HCT116 (cell line): ENCODE results near the gene MECP2. TPM values are rescaled to one million over a fixed set of nuclear protein-coding genes. Genes with fewer than 3 reads are reported as not detected.

Experiments used
- ATAC-seq: fragments of 200-7000 bp; cut with Tn5 transposase; 2 replicates; pipeline ENCODE4 v1.9.1; 2020; ENCODE audit warnings: mild to moderate bottlenecking, moderate library complexity
- BruUV-seq: library from RNA; stranded (reverse); fragments of 400-500 nt; replicated peaks from 2 replicates; lab custom pipeline; 2021; lab: Mats Ljungman, UMichigan
- CTCF ChIA-PET: fragments of 300-600 bp; sonication (Branson Sonifier 250); formaldehyde crosslinking; loops from one replicate; lab custom pipeline; 2021; ENCODE audit warnings: antibody characterized with exemption; lab: Charles Lee
- POLR2A ChIA-PET: fragments of 300-600, 350-600 bp; sonication (Branson Sonifier 250); formaldehyde crosslinking; loops from one replicate; lab custom pipeline; 2021; ENCODE audit warnings: antibody characterized with exemption; lab: Charles Lee
- RAD21 ChIA-PET, 2 experiments: fragments of 300-600 bp; sonication (Branson Sonifier 250); formaldehyde crosslinking; loops; one replicate each; lab custom pipeline; 2023; ENCODE audit warnings: low total read pairs in 2 of 2; ENCODE audit not compliant: uncharacterized antibody in 2 of 2, unreplicated experiment in 2 of 2, low non-redundant PET in 1 of 2; lab: Charles Lee
- DNase-seq: peaks from one replicate; pipeline ENCODE4 v3.0.0-alpha.2; 2010; ENCODE audit warnings: low read depth, low spot score
- H2AFZ ChIP-seq: fragments of 200-600 bp; shearing (Covaris generic), sonication (generic); 2 replicates; pipeline ENCODE4 v1.6.1; 2017; ENCODE audit warnings: low read depth, mixed run types, mixed read lengths, antibody characterized with exemption, low read length; ENCODE audit not compliant: poor library complexity, severe bottlenecking
- H3K27ac ChIP-seq: 2 replicates; pipeline ENCODE4 v1.5.1; 2012; ENCODE audit warnings: low read depth, low read length
- H3K27me3 ChIP-seq: fragments of 200-600 bp; sonication (generic); 2 replicates; pipeline ENCODE4 v1.6.1; 2016; ENCODE audit warnings: mixed run types, low read length, mixed read lengths; ENCODE audit not compliant: insufficient read depth
- H3K36me3 ChIP-seq, 2 experiments: fragments of 200-500 bp in 1 of 2; fragments of 200-600 bp in 1 of 2; sonication (Bioruptor generic) in 1 of 2; sonication (generic) in 1 of 2; 2 replicates each; pipeline versions ENCODE4 v1.5.1 to v1.6.1; 2014 to 2016; ENCODE audit warnings: low read length in 2 of 2, inconsistent platforms in 1 of 2, mixed read lengths in 1 of 2, mixed run types in 1 of 2; ENCODE audit not compliant: insufficient read depth in 2 of 2, control insufficient read depth in 1 of 2
- H3K4me1 ChIP-seq, 2 experiments: fragments of 200-600 bp in 1 of 2; sonication (generic) in 1 of 2; 2 replicates each; pipeline versions ENCODE4 v1.5.1 to v1.6.1; 2012 to 2017; ENCODE audit warnings: low read length in 2 of 2, inconsistent platforms in 1 of 2, mild to moderate bottlenecking in 1 of 2, mixed read lengths in 1 of 2, mixed run types in 1 of 2, moderate library complexity in 1 of 2; ENCODE audit not compliant: insufficient read depth in 2 of 2, control insufficient read depth in 1 of 2
- H3K4me2 ChIP-seq: fragments of 200-600 bp; sonication (generic); 2 replicates; pipeline ENCODE4 v1.6.1; 2017; ENCODE audit warnings: mixed run types, low read length, mixed read lengths
- H3K4me3 ChIP-seq, 2 experiments: fragments of 200-600 bp in 1 of 2; sonication (generic) in 1 of 2; replicated peaks in 1 of 2; 2 replicates each; pipeline ENCODE4 v1.5.1; 2011 to 2016; ENCODE audit warnings: low read length in 2 of 2, control low read depth in 1 of 2, low read depth in 1 of 2, mild to moderate bottlenecking in 1 of 2, mixed read lengths in 1 of 2, mixed run types in 1 of 2
- H3K79me2 ChIP-seq: fragments of 200-600 bp; sonication (generic); 2 replicates; pipeline ENCODE4 v1.6.1; 2017; ENCODE audit warnings: mild to moderate bottlenecking, mixed run types, low read length, moderate library complexity, mixed read lengths; ENCODE audit not compliant: insufficient read depth
- H3K9ac ChIP-seq: fragments of 200-600 bp; sonication (generic); 2 replicates; pipeline ENCODE4 v1.6.1; 2016; ENCODE audit warnings: low read length, mixed read lengths
- H3K9me2 ChIP-seq: fragments of 200-600 bp; sonication (generic), shearing (Covaris generic); 2 replicates; pipeline ENCODE4 v1.6.1; 2017; ENCODE audit warnings: mixed run types, mild to moderate bottlenecking, moderate library complexity; ENCODE audit not compliant: insufficient read depth
- H3K9me3 ChIP-seq, 2 experiments: fragments of 200-500 bp in 1 of 2; fragments of 200-600 bp in 1 of 2; sonication (Bioruptor generic) in 1 of 2; sonication (generic) in 1 of 2; 2 replicates each; pipeline ENCODE4 v1.6.1; 2014 to 2017; ENCODE audit warnings: low read length in 2 of 2, mixed read lengths in 2 of 2, inconsistent platforms in 1 of 2, low read depth in 1 of 2, mild to moderate bottlenecking in 1 of 2, mixed run types in 1 of 2, moderate library complexity in 1 of 2; ENCODE audit not compliant: control insufficient read depth in 1 of 2, insufficient read depth in 1 of 2
- H4K20me1 ChIP-seq: fragments of 200-600 bp; sonication (generic), shearing (Covaris generic); 2 replicates; pipeline ENCODE4 v1.6.1; 2017; ENCODE audit warnings: mixed run types, mild to moderate bottlenecking, moderate library complexity; ENCODE audit not compliant: insufficient read depth
- CEBPB ChIP-seq: IDR thresholded peaks from 2 replicates; pipeline ENCODE4 v1.6.1; 2012; ENCODE audit warnings: low read depth
- EGR1 ChIP-seq: IDR thresholded peaks from 2 replicates; pipeline ENCODE4 v1.6.1; 2012; ENCODE audit warnings: low read depth
- ELF1 ChIP-seq: IDR thresholded peaks from 2 replicates; pipeline ENCODE4 v1.6.1; 2012; ENCODE audit warnings: low read depth, borderline replicate concordance
- EZH2phosphoT487 ChIP-seq: fragments of 200-600 bp; IDR thresholded peaks from 2 replicates; pipeline ENCODE4 v1.6.1; 2018; ENCODE audit warnings: antibody characterized with exemption, borderline replicate concordance
- FOSL1 ChIP-seq: IDR thresholded peaks from 2 replicates; pipeline ENCODE4 v1.6.1; 2012; ENCODE audit warnings: low read depth
- JUND ChIP-seq: IDR thresholded peaks from 2 replicates; pipeline ENCODE4 v1.6.1; 2012
- POLR2A ChIP-seq: IDR thresholded peaks from 2 replicates; pipeline ENCODE4 v1.7.0; 2011; ENCODE audit warnings: borderline replicate concordance; ENCODE audit not compliant: insufficient read depth, insufficient read length; ENCODE audit errors: extremely low read depth
- RAD21 ChIP-seq: IDR thresholded peaks from 2 replicates; pipeline ENCODE4 v1.6.1; 2012; ENCODE audit warnings: low read depth, mild to moderate bottlenecking
- REST ChIP-seq: IDR thresholded peaks from 2 replicates; pipeline ENCODE4 v1.6.1; 2012; ENCODE audit warnings: low read depth
- SIN3A ChIP-seq: IDR thresholded peaks from 2 replicates; pipeline ENCODE4 v1.6.1; 2012; ENCODE audit warnings: low read depth
- SP1 ChIP-seq: IDR thresholded peaks from 2 replicates; pipeline ENCODE4 v1.6.1; 2012; ENCODE audit warnings: low read depth
- SRF ChIP-seq: IDR thresholded peaks from 2 replicates; pipeline ENCODE4 v1.6.1; 2012; ENCODE audit warnings: low read depth
- TCF7L2 ChIP-seq: IDR thresholded peaks from 2 replicates; pipeline ENCODE4 v1.7.0; 2011; ENCODE audit warnings: borderline replicate concordance, inconsistent platforms; ENCODE audit not compliant: insufficient read depth, insufficient read length; ENCODE audit errors: extremely low read depth
- YY1 ChIP-seq: IDR thresholded peaks from 2 replicates; pipeline ENCODE4 v1.6.1; 2011; ENCODE audit warnings: low read length, low read depth, moderate library complexity, mild to moderate bottlenecking; ENCODE audit not compliant: insufficient replicate concordance; ENCODE audit errors: extremely low read depth
- ZFX ChIP-seq: fragments of 450-650 bp; IDR thresholded peaks from 2 replicates; pipeline ENCODE4 v1.6.1; 2017
- ZNF274 ChIP-seq: fragments of 200-500 bp; sonication (Bioruptor generic); IDR thresholded peaks from 2 replicates; pipeline ENCODE4 v1.6.1; 2014; ENCODE audit warnings: mild to moderate bottlenecking, low read depth, low read length, inconsistent platforms
- intact Hi-C: fragments of 100-400 bp; cut with micrococcal nuclease; formaldehyde crosslinking; loops from 2 replicates; pipeline ENCODE4 v1.10.0; 2022
- total RNA-seq: library from RNA; stranded (reverse); gene quantifications from one replicate; pipeline ENCODE4 v1.2.1, GENCODE V29; 2021; ENCODE audit not compliant: unreplicated experiment
- TF ChIP-seq, protein P1 (sequence below): IDR thresholded peaks from 2 replicates; pipeline ENCODE4 v1.6.1; 2011; ENCODE audit warnings: mild to moderate bottlenecking, low read length, moderate library complexity; ENCODE audit not compliant: insufficient replicate concordance; ENCODE audit errors: extremely low read depth
- TF ChIP-seq, protein P2 (sequence below): IDR thresholded peaks from 2 replicates; pipeline ENCODE4 v1.6.1; 2012
- TF ChIP-seq, protein P3 (sequence below), 3 experiments: fragments of 200-600 bp in 1 of 3; sonication (generic) in 1 of 3; IDR thresholded peaks in 2 of 3; conservative IDR thresholded peaks in 1 of 3; 2 replicates each; pipeline ENCODE4 v1.5.1; 2012 to 2017; ENCODE audit warnings: low read depth in 2 of 3, low read length in 2 of 3, antibody characterized with exemption in 1 of 3, borderline replicate concordance in 1 of 3, control low read depth in 1 of 3, mild to moderate bottlenecking in 1 of 3, mixed read lengths in 1 of 3, mixed run types in 1 of 3, moderate library complexity in 1 of 3; ENCODE audit not compliant: insufficient read depth in 1 of 3

Gene MECP2
- total RNA-seq, 1 experiment from 2014 or later: 32.4 TPM

DNA sequence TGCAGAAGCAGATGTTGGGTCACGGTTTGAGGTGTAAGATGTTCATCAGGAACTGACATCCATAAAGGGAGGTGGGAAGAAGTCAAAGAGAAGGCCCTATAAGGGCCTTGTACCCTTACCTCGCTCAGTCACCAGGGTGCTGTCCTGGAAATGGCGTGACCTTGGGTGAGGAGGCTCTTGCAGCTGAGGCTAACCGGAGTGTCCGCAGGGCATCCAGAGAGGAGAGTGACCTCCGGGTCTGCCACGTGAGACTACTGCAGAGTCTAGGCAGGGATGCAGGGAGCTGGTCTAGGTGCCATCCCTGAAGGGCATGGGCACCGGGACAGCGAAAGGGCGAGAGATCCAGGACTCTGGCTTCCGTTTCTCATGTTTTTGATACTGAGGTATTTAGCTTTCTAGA lies 49.1 kb downstream of the MECP2 start (continued):
- no peak for TF ChIP-seq TCF7L2
- no peak for TF ChIP-seq POLR2A
- TF ChIP-seq ZNF274: no peak
- no peak for TF ChIP-seq ELF1

DNA sequence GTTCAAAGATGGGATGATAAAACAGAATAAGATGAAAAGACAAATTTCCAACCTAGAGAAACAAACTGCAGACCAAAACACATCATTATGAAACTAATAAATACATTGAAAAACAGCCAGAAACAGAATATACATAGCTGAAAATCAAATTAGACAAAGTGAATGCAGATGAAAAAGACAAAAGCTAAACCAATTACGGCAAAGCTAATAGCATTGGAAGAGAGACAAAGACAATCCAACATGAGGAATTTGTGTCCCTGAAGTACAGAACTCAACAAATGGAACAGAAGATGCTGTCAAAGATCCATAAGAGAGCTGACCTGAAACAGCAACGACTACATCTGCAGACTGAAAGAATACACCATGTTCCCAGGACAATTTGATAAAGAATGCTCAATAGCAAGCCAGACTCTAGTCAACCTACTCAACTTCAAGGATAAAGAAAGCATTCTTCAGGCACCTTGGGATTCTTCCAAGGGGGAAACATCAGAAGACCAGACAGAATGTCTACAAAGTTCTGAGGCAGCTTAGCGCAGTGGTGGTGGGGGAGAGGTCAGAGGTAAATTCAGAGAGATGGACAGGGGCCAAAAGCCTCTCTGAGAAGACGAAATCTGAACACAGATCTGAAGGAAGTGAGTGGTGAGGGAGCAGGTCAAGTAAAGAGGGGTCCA lies 50.4 kb downstream of the MECP2 start:
- Histone ChIP-seq H3K4me2 (no peak overlapping the region), H3K27ac (no peak overlapping the region), H3K9me3 (no peaks in the 10 kb centered on the region), H3K36me3 (no peaks in the 10 kb centered on the region), H3K4me3 (no peak overlapping the region), H2AFZ (no peak overlapping the region), H3K9ac (no peak overlapping the region), H3K4me1 (no peaks in the 10 kb centered on the region), H3K79me2 (peaks cover 36% of the 10 kb centered on the region), H4K20me1 (0 out of 2 replicates have a peak, but pooled peaks cover 4% of the 10 kb centered on the region), H3K27me3 (no peaks in the 10 kb centered on the region), H3K9me2 (no peaks in the 10 kb centered on the region)
- CTCF ChIA-PET: no interaction called here
- no peak for DNase-seq
- intact Hi-C loops: no loop called here
- RAD21 ChIA-PET: no interaction called here
- ATAC-seq: no peak
- no TSS peak for BruUV-seq
- POLR2A ChIA-PET: no interaction called here
- TF ChIP-seq EZH2phosphoT487: no peak
- no peak for TF ChIP-seq FOSL1
- no peak for TF ChIP-seq YY1
- TF ChIP-seq EGR1: no peak
- TF ChIP-seq RAD21: no peak
- TF ChIP-seq SIN3A: no peak
- TF ChIP-seq SP1: no peak
- TF ChIP-seq REST: no peak
- no peak for TF ChIP-seq POLR2A
- no peak for TF ChIP-seq SRF
- TF ChIP-seq, protein P1, sequence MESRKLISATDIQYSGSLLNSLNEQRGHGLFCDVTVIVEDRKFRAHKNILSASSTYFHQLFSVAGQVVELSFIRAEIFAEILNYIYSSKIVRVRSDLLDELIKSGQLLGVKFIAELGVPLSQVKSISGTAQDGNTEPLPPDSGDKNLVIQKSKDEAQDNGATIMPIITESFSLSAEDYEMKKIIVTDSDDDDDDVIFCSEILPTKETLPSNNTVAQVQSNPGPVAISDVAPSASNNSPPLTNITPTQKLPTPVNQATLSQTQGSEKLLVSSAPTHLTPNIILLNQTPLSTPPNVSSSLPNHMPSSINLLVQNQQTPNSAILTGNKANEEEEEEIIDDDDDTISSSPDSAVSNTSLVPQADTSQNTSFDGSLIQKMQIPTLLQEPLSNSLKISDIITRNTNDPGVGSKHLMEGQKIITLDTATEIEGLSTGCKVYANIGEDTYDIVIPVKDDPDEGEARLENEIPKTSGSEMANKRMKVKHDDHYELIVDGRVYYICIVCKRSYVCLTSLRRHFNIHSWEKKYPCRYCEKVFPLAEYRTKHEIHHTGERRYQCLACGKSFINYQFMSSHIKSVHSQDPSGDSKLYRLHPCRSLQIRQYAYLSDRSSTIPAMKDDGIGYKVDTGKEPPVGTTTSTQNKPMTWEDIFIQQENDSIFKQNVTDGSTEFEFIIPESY: no peak
- TF ChIP-seq, protein P2, sequence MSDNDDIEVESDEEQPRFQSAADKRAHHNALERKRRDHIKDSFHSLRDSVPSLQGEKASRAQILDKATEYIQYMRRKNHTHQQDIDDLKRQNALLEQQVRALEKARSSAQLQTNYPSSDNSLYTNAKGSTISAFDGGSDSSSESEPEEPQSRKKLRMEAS: no peak
- TF ChIP-seq CEBPB: no peak
- TF ChIP-seq, protein P3, sequence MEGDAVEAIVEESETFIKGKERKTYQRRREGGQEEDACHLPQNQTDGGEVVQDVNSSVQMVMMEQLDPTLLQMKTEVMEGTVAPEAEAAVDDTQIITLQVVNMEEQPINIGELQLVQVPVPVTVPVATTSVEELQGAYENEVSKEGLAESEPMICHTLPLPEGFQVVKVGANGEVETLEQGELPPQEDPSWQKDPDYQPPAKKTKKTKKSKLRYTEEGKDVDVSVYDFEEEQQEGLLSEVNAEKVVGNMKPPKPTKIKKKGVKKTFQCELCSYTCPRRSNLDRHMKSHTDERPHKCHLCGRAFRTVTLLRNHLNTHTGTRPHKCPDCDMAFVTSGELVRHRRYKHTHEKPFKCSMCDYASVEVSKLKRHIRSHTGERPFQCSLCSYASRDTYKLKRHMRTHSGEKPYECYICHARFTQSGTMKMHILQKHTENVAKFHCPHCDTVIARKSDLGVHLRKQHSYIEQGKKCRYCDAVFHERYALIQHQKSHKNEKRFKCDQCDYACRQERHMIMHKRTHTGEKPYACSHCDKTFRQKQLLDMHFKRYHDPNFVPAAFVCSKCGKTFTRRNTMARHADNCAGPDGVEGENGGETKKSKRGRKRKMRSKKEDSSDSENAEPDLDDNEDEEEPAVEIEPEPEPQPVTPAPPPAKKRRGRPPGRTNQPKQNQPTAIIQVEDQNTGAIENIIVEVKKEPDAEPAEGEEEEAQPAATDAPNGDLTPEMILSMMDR (IDR thresholded peaks at IDR 0.05 in 2 of 3, conservative IDR thresholded peaks at IDR 0.05 in 1 of 3; ENCODE audit: borderline replicate concordance in 1 of 3, insufficient read depth in 1 of 3, low read depth in 2 of 3, low read length in 2 of 3): no peak
- TF ChIP-seq ZNF274: no peak
- TF ChIP-seq JUND: no peak
- no peak for TF ChIP-seq ZFX
